ENCODE data around the gene IGF2R.

GRCh38 chr6:159974932-159975331, 6.0 kb downstream of the IGF2R start:
- TF ChIP-seq, protein P1, sequence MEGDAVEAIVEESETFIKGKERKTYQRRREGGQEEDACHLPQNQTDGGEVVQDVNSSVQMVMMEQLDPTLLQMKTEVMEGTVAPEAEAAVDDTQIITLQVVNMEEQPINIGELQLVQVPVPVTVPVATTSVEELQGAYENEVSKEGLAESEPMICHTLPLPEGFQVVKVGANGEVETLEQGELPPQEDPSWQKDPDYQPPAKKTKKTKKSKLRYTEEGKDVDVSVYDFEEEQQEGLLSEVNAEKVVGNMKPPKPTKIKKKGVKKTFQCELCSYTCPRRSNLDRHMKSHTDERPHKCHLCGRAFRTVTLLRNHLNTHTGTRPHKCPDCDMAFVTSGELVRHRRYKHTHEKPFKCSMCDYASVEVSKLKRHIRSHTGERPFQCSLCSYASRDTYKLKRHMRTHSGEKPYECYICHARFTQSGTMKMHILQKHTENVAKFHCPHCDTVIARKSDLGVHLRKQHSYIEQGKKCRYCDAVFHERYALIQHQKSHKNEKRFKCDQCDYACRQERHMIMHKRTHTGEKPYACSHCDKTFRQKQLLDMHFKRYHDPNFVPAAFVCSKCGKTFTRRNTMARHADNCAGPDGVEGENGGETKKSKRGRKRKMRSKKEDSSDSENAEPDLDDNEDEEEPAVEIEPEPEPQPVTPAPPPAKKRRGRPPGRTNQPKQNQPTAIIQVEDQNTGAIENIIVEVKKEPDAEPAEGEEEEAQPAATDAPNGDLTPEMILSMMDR (conservative IDR thresholded peaks at IDR 0.05; ENCODE audit: low read depth, low read length): no peak
- TF ChIP-seq EZH2 (IDR thresholded peaks at IDR 0.05; ENCODE audit: low read length, unreplicated experiment) (no peak), EZH2phosphoT487 (IDR thresholded peaks at IDR 0.05; ENCODE audit: borderline replicate concordance, low read length) (no peak)
